GM12873 (cell line): Measurements from ENCODE around the gene PGPEP1.
A peak's percentile ranks its signal among the peaks of the same experiment; 100 is the strongest.

ENCODE experiments used
- TF ChIP-seq, protein P1 (sequence below): IDR thresholded peaks from 2 replicates; pipeline ENCODE4 v1.5.1; 2012; ENCODE audit warnings: low read depth, mild to moderate bottlenecking, moderate library complexity, low read length, control low read depth; ENCODE audit not compliant: insufficient read depth; ENCODE audit errors: missing control alignments

The PGPEP1 gene

DNA sequence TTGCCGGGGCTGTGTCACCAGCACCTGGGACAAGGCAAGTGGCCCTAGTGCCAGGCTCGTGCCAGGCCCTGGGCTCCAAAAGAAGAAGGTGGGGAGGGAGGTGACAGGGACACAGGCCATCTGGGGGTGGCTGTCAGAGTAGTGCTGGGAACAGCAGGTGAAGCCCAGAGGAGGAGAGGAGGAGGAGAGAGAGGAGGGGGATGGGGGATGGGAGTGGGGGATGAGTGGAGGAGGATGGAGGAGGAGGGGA is 36.3 kb upstream of the PGPEP1 start:
- TF ChIP-seq, protein P1, sequence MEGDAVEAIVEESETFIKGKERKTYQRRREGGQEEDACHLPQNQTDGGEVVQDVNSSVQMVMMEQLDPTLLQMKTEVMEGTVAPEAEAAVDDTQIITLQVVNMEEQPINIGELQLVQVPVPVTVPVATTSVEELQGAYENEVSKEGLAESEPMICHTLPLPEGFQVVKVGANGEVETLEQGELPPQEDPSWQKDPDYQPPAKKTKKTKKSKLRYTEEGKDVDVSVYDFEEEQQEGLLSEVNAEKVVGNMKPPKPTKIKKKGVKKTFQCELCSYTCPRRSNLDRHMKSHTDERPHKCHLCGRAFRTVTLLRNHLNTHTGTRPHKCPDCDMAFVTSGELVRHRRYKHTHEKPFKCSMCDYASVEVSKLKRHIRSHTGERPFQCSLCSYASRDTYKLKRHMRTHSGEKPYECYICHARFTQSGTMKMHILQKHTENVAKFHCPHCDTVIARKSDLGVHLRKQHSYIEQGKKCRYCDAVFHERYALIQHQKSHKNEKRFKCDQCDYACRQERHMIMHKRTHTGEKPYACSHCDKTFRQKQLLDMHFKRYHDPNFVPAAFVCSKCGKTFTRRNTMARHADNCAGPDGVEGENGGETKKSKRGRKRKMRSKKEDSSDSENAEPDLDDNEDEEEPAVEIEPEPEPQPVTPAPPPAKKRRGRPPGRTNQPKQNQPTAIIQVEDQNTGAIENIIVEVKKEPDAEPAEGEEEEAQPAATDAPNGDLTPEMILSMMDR: no peak

DNA sequence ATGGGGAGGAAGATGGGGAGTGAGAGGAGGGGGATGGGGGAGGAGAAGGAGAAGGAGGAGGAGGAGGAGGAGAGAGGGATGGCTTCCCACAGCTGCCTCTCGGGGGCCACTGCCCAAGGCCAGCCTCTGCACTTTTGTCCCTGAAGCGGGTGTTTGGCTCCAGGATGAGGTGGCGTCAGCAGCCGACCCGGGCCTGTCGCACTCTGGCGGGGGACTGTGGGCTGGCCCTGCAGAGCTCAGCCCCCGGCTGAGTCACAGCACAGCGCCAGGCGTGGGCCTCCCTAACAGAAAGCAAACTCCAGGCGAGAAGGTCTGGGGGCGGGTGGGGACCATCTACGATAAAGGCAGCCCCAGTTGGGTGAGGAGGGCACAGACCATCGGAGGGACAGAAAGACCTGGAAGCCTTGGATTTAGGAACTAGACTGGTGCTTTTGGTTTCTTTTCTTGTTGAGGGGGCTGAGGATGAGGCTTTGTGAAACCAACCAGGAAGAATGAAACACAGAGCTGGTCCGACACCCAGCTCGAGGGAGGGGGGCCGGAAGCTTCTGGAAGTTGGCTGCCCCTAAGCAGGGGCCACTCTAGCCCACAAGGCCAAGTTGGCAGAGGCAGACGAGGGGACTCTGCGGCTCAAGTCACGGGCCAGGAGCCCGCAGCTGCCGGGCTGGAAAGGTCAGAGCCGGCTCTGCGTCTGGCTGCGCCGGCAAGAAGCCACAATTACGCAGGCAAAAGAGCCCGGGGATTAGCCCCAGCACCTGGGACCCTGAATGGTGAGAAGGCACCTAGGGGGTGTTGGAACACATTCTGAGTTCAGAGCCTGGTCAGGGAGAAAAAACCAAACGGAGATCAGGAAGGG is 35.7 kb upstream of the PGPEP1 start:
- TF ChIP-seq, protein P1: peak; percentile 7

DNA sequence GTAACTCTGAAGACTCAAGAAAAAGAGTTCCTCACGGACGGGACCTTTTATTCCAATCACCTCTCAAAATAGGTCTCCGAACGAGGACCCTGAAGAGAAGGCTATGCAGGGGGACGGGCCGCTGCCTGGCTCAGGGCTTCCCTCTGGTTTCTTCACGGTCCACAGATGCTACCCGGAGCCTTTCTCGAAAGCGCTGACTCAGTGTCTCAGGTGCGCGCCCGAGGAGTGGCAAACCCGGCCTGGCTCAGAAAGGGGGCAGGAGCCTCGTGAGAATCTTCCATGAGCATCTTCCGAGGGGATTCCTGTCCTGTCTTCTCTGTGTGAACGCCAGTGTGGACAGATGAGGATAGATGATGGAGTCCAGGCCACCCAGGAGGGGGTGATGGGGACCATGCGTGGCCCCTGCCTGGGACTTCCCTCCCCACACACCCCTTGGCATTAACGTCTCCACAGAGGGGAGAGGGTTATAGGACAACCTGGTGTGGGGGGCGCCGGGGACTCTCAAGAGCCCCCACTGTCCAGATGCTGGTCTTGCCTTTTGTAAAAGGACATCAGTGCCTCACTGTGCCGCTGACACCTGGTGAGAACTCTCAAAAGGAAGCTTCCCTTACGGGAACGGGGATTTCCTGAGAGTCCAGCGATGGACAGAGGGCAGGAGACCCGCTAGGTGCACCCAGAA is 34.0 kb upstream of the PGPEP1 start:
- TF ChIP-seq, protein P1: no peak

DNA sequence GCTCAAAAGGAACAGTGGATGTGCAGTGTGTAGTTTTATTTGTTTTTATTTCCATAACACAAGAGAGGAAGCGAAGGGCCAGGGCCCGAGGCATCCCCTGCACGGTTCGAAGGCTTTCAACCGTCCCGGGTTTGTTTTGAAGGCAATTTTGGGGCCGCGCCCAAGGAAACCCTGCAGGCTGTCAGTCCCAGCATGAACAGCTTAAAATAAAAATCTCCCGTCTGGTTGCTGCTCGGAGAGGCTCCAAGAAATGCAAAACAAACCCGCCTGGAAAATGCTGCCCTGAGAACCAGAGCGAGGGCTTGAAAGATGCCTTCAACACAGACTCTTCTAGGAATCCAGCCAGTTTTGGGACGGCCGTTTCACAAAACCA is 33.5 kb upstream of the PGPEP1 start:
- TF ChIP-seq, protein P1: no peak

DNA sequence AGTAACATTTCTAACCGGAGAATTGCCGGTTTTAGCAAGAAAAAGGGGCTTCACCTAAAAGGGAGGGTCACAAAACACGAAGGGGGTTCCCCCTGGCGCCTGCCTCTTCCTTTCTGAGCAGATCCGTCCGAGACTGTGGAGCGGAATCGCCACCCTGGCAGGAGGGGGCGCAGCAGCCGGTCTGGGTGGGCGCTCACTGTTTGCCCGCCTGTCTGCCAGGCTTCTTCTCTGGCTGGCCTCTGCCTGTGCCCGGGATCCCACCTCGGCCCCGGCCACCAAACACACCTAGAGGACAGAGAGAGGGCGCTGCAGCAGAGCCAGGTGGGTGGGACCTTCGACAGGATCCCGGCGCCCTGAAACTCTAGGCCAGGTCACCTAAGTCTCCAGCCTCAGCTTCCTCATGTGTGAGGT is 33.1 kb upstream of the PGPEP1 start:
- TF ChIP-seq, protein P1: no peak

DNA sequence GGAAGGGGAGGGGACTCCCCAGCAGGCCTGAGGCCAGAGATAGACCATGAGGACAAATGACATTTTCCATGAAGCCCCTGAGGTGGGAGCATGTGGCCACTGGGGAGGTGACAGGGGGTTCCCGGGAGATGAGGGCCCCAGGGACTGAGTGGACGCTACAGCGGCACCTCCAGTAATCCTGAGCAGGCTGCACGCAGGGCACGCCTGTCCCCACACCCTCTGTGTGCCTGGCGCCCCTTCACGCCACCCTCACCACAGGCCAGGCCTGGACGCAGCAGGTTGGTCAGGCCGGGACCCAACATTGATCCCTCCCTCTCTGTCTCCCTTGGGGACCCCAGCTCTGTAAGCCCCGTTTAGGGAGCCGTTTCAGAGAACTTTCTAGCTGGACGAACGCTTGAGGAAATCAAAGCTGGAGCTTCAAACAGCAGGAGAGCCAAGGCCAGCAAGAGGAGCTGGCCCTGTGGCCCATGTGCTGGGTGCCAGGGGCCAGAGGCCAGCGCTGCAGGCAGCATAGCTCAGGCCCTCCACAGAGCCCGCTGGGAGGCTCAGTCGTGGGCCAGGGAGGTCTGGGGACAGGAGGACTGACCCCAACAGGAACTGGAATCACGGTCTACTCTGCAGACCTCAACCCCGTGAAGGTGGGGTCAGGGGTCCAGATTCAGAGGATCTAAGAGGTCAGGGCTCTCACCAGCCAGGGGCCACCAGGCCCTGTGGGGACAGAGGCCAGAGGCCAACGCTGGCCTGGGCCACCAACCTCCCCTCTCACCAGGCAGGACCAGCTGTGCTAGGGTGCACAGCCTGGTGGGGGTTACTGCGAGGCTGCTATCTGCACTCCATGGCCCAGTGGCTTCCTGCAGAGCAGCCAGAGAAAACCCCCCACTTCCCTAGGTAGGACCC is 32.1 kb upstream of the PGPEP1 start:
- TF ChIP-seq, protein P1: no peak

DNA sequence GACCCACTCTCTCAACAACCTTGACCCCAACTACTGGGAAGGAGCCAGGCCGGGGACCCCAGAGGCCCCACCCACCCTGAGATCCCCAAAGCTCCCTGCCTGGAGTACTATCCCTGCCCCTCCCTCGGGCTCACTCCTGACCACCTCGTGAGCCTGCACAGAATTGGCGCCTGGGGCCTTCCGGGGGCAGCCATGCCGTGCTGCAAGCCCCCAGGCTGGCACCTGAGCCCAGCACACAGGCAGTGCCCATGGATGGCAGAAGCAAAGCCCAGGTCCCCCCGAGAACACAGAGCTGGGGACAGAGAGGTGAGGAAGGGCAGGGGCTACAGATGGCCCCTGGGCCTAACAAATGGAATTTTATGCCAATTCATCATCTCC is 31.5 kb upstream of the PGPEP1 start:
- TF ChIP-seq, protein P1: no peak
